Measurements from ENCODE around the gene ENOX1.

The ENOX1 gene

DNA sequence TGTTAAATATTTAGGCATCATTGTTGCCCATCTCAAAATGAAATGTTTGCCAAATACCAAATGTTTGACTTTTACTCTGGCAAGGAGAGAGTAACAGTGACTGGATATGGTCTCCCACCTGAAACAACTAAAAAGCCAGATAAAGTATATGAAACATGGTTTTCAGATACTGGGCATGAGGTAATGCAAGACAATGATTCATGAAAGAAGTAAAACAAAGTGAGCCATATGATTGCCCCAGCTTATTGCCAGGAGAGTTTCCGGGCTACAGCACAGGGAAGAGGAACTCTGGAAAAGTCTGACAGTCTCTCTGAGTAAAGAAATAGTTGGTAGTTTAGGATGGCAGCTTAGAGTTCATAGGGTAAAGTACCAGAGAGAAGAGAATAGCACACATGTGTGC, 408.8 kb downstream of the ENOX1 start:
- CTCF ChIA-PET, result interaction anchor here (0.7 kb wide), 1 partner anchor 293 kb away, joined by 3 read pairs; no protein-coding TSS in a partner anchor
- no peaks in the 10 kb centered on the region for H3K36me3 ChIP-seq (ENCODE audit: control insufficient read depth in 2 of 2, insufficient read depth in 1 of 2, low read length in 2 of 2)
- no peak overlapping the region for H3K27ac ChIP-seq (ENCODE audit: extremely low read depth, low read depth, low read length)
- no peak overlapping the region for H3K4me3 ChIP-seq (ENCODE audit: low read depth, low read length)
- TF ChIP-seq, protein P1, sequence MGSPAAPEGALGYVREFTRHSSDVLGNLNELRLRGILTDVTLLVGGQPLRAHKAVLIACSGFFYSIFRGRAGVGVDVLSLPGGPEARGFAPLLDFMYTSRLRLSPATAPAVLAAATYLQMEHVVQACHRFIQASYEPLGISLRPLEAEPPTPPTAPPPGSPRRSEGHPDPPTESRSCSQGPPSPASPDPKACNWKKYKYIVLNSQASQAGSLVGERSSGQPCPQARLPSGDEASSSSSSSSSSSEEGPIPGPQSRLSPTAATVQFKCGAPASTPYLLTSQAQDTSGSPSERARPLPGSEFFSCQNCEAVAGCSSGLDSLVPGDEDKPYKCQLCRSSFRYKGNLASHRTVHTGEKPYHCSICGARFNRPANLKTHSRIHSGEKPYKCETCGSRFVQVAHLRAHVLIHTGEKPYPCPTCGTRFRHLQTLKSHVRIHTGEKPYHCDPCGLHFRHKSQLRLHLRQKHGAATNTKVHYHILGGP (tag by site-specific recombination; IDR thresholded peaks at IDR 0.05), result no peak
- TF ChIP-seq, protein P2, sequence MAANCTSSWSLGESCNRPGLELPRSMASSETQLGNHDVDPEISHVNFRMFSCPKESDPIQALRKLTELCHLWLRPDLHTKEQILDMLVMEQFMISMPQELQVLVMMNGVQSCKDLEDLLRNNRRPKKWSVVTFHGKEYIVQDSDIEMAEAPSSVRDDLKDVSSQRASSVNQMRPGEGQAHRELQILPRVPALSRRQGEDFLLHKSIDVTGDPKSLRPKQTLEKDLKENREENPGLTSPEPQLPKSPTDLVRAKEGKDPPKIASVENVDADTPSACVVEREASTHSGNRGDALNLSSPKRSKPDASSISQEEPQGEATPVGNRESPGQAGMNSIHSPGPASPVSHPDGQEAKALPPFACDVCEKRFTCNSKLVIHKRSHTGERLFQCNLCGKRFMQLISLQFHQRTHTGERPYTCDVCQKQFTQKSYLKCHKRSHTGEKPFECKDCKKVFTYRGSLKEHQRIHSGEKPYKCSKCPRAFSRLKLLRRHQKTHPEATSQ (tag by site-specific recombination; IDR thresholded peaks at IDR 0.05), result no peak
- POLR2A ChIA-PET, result no interaction called here
- no peaks in the 10 kb centered on the region for H3K9me3 ChIP-seq (ENCODE audit: control insufficient read depth, insufficient read depth, low read depth, low read length)
- H3K4me1 ChIP-seq (ENCODE audit: control insufficient read depth, insufficient read depth, low read length), result no peaks in the 10 kb centered on the region

DNA sequence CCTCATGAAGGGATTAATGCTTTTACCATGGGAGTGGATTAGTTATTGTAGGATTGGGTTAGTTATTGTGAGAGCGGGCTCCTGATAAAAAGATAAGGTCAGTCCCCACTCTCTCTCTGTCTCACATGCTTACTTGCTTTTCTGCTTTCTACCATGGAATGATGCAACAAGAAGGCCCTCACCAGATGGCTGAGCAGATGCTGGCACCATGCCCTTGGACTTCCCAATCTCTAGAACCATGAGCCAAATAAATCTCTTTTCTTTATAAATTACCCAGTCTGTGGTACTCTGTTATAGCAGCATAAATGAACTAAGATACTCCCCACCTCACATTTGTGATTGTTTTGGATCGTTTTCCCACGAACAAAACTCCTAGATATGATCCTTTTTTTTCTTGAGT, 409.6 kb downstream of the ENOX1 start:
- no peak overlapping the region for H3K27ac ChIP-seq (ENCODE audit: extremely low read depth, low read depth, low read length)
- TF ChIP-seq ZNF707 (tag by site-specific recombination; IDR thresholded peaks at IDR 0.05), result no peak
- TF ChIP-seq BCL11A (tag by site-specific recombination; IDR thresholded peaks at IDR 0.05; ENCODE audit: low read depth), result no peak
- no peak for TF ChIP-seq ZSCAN16 (tag by site-specific recombination; IDR thresholded peaks at IDR 0.05)
- TF ChIP-seq IKZF3 (tag by site-specific recombination; IDR thresholded peaks at IDR 0.05), result no peak
- TF ChIP-seq ZNF391 (tag by site-specific recombination; IDR thresholded peaks at IDR 0.05; ENCODE audit: borderline replicate concordance, low read depth), result no peak
- no peak for TF ChIP-seq ZBTB20 (tag by site-specific recombination; IDR thresholded peaks at IDR 0.05)
- TF ChIP-seq ZNF664 (tag by site-specific recombination; IDR thresholded peaks at IDR 0.05), result no peak
- H3K36me3 ChIP-seq (ENCODE audit: control insufficient read depth in 2 of 2, insufficient read depth in 1 of 2, low read length in 2 of 2), result no peaks in the 10 kb centered on the region
- CTCF ChIA-PET, result no interaction called here
- no peak overlapping the region for H3K4me3 ChIP-seq (ENCODE audit: low read depth, low read length)
- no peaks in the 10 kb centered on the region for H3K9me3 ChIP-seq (ENCODE audit: control insufficient read depth, insufficient read depth, low read depth, low read length)
- POLR2A ChIA-PET, result no interaction called here
- H3K4me1 ChIP-seq (ENCODE audit: control insufficient read depth, insufficient read depth, low read length), result no peaks in the 10 kb centered on the region

DNA sequence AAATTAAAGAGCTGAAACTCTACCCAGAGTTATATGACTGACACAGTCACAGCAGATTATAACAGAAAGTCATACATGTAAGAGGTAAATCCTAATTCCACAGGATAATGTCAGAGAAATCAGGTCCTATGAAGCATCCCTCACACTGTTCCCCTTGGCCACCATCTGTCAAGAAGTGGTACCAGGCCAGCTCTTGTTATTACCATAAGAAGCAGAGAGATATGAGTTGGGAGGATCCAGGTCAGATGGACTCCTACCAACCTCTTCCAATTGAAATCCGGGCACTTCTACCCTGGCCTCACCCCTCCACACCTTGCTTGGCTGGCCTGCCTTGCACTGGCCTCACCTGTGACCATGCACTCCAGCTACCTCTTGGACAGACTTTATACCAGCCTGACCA, 410.2 kb downstream of the ENOX1 start:
- Histone ChIP-seq H3K4me3 (ENCODE audit: low read depth, low read length) (no peak overlapping the region), H3K36me3 (ENCODE audit: control insufficient read depth in 2 of 2, insufficient read depth in 1 of 2, low read length in 2 of 2) (no peaks in the 10 kb centered on the region), H3K4me1 (ENCODE audit: control insufficient read depth, insufficient read depth, low read length) (no peaks in the 10 kb centered on the region), H3K9me3 (ENCODE audit: control insufficient read depth, insufficient read depth, low read depth, low read length) (no peaks in the 10 kb centered on the region), H3K27ac (ENCODE audit: extremely low read depth, low read depth, low read length) (no peak overlapping the region)
- ChIA-PET POLR2A (no interaction called here), CTCF (no interaction called here)
- TF ChIP-seq ZNF768 (tag by site-specific recombination; IDR thresholded peaks at IDR 0.05), result no peak
- no peak for TF ChIP-seq HOXC10 (CRISPR knock-in tag; IDR thresholded peaks at IDR 0.05)
- no peak for TF ChIP-seq ZNF132 (tag by site-specific recombination; IDR thresholded peaks at IDR 0.05; ENCODE audit: borderline replicate concordance)
- no peak for TF ChIP-seq GFI1B (tag by site-specific recombination; IDR thresholded peaks at IDR 0.05)
- TF ChIP-seq, protein P3, sequence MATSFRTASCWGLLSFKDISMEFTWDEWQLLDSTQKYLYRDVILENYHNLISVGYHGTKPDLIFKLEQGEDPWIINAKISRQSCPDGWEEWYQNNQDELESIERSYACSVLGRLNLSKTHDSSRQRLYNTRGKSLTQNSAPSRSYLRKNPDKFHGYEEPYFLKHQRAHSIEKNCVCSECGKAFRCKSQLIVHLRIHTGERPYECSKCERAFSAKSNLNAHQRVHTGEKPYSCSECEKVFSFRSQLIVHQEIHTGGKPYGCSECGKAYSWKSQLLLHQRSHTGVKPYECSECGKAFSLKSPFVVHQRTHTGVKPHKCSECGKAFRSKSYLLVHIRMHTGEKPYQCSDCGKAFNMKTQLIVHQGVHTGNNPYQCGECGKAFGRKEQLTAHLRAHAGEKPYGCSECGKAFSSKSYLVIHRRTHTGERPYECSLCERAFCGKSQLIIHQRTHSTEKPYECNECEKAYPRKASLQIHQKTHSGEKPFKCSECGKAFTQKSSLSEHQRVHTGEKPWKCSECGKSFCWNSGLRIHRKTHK (tag by site-specific recombination; IDR thresholded peaks at IDR 0.05), result no peak
- TF ChIP-seq, protein P4, sequence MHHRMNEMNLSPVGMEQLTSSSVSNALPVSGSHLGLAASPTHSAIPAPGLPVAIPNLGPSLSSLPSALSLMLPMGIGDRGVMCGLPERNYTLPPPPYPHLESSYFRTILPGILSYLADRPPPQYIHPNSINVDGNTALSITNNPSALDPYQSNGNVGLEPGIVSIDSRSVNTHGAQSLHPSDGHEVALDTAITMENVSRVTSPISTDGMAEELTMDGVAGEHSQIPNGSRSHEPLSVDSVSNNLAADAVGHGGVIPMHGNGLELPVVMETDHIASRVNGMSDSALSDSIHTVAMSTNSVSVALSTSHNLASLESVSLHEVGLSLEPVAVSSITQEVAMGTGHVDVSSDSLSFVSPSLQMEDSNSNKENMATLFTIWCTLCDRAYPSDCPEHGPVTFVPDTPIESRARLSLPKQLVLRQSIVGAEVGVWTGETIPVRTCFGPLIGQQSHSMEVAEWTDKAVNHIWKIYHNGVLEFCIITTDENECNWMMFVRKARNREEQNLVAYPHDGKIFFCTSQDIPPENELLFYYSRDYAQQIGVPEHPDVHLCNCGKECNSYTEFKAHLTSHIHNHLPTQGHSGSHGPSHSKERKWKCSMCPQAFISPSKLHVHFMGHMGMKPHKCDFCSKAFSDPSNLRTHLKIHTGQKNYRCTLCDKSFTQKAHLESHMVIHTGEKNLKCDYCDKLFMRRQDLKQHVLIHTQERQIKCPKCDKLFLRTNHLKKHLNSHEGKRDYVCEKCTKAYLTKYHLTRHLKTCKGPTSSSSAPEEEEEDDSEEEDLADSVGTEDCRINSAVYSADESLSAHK (tag by site-specific recombination; IDR thresholded peaks at IDR 0.05), result no peak
- TF ChIP-seq YY1 (tag by site-specific recombination; IDR thresholded peaks at IDR 0.05), result no peak
- TF ChIP-seq BCL11B (tag by site-specific recombination; IDR thresholded peaks at IDR 0.05; ENCODE audit: low read depth), result no peak
- no peak for TF ChIP-seq ZNF274 (IDR thresholded peaks at IDR 0.05; ENCODE audit: low read length)
- no peak for TF ChIP-seq ZNF274 (tag by site-specific recombination; IDR thresholded peaks at IDR 0.05; ENCODE audit: borderline replicate concordance)
- TF ChIP-seq, protein P5, sequence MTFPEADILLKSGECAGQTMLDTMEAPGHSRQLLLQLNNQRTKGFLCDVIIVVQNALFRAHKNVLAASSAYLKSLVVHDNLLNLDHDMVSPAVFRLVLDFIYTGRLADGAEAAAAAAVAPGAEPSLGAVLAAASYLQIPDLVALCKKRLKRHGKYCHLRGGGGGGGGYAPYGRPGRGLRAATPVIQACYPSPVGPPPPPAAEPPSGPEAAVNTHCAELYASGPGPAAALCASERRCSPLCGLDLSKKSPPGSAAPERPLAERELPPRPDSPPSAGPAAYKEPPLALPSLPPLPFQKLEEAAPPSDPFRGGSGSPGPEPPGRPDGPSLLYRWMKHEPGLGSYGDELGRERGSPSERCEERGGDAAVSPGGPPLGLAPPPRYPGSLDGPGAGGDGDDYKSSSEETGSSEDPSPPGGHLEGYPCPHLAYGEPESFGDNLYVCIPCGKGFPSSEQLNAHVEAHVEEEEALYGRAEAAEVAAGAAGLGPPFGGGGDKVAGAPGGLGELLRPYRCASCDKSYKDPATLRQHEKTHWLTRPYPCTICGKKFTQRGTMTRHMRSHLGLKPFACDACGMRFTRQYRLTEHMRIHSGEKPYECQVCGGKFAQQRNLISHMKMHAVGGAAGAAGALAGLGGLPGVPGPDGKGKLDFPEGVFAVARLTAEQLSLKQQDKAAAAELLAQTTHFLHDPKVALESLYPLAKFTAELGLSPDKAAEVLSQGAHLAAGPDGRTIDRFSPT (tag by site-specific recombination; IDR thresholded peaks at IDR 0.05), result no peak
- no peak for TF ChIP-seq MEIS1 (CRISPR knock-in tag; IDR thresholded peaks at IDR 0.05; ENCODE audit: borderline replicate concordance)
- TF ChIP-seq ZNF146 (tag by site-specific recombination; IDR thresholded peaks at IDR 0.05), result no peak
- TF ChIP-seq ZNF169 (tag by site-specific recombination; IDR thresholded peaks at IDR 0.05), result no peak

Data from HEK293 (cell line).